ENCODE data around the gene SNURF. TPM values are rescaled to one million over a fixed set of nuclear protein-coding genes. Genes with fewer than 3 reads are reported as not detected.
"Not testable (repeated sequence)": the region's sequence is repeated elsewhere in the genome, so short reads cannot be mapped to it uniquely, and the experiment has no call there.

SNURF gene
- total RNA-seq, 1 experiment from 2014 or later, result 50.8 TPM

- Mint-ChIP-seq H3K36me3 (peaks cover 37% of the 10 kb centered on the region), H3K4me1 (peaks cover 39% of the 10 kb centered on the region), H3K4me3 (no peak overlapping the region), H3K27ac (no peak overlapping the region), H3K27me3 (ENCODE audit: low read depth) (peaks cover 2% of the 10 kb centered on the region; the same call in 1 of the 2 replicates), H3K9me3 (peaks cover 15% of the 10 kb centered on the region)
- DNase-seq (ENCODE audit: low spot score) (no peak), ATAC-seq (no peak)
- TF ChIP-seq ZNF281 (CRISPR knock-in tag; IDR thresholded peaks at IDR 0.05), result no peak
- TF ChIP-seq NFE2L1 (CRISPR knock-in tag; IDR thresholded peaks at IDR 0.05), result no peak
- TF ChIP-seq ERG (CRISPR knock-in tag; IDR thresholded peaks at IDR 0.05), result no peak
- TF ChIP-seq STAT6 (CRISPR knock-in tag; conservative IDR thresholded peaks at IDR 0.05; ENCODE audit: low read depth), result no peak
- TF ChIP-seq SOX15 (CRISPR knock-in tag; IDR thresholded peaks at IDR 0.05), result no peak
- TF ChIP-seq NFYB (CRISPR knock-in tag; conservative IDR thresholded peaks at IDR 0.05; ENCODE audit: low read depth), result no peak
- TF ChIP-seq ZNF396 (CRISPR knock-in tag; IDR thresholded peaks at IDR 0.05; ENCODE audit: borderline replicate concordance), result no peak
- TF ChIP-seq ATF2 (CRISPR knock-in tag; IDR thresholded peaks at IDR 0.05; ENCODE audit: borderline replicate concordance, low read depth), result no peak
- no peak for TF ChIP-seq MAX (CRISPR knock-in tag; IDR thresholded peaks at IDR 0.05)
- TF ChIP-seq MXD4 (CRISPR knock-in tag; IDR thresholded peaks at IDR 0.05; ENCODE audit: borderline replicate concordance), result no peak
- TF ChIP-seq ELF4 (CRISPR knock-in tag; IDR thresholded peaks at IDR 0.05; ENCODE audit: low read depth), result no peak
- no peak for TF ChIP-seq SMAD3 (CRISPR knock-in tag; IDR thresholded peaks at IDR 0.05; ENCODE audit: borderline replicate concordance)
- TF ChIP-seq HMGXB4 (CRISPR knock-in tag; IDR thresholded peaks at IDR 0.05), result no peak
- no peak for TF ChIP-seq ZSCAN18 (CRISPR knock-in tag; IDR thresholded peaks at IDR 0.05)
- TF ChIP-seq ZNF138 (CRISPR knock-in tag; conservative IDR thresholded peaks at IDR 0.05), result no peak
- no peak for TF ChIP-seq MLX (CRISPR knock-in tag; IDR thresholded peaks at IDR 0.05)
- TF ChIP-seq SMAD4 (CRISPR knock-in tag; IDR thresholded peaks at IDR 0.05), result no peak
- no peak for TF ChIP-seq GABPB1 (CRISPR knock-in tag; IDR thresholded peaks at IDR 0.05)
- no peak for TF ChIP-seq ATF3 (CRISPR knock-in tag; conservative IDR thresholded peaks at IDR 0.05)
- ChIA-PET CTCF (no interaction called here), POLR2A (no interaction called here)
These were observed 30.2 kb upstream of the SNURF start for GRCh38 chr15:24924621-24925020.

GRCh38 chr15:24931874-24932732 is 22.7 kb upstream of the SNURF start:
- POLR2A ChIA-PET, result interaction anchor here (0.6 to 0.9 kb wide), 3 partner anchors 24 to 94 kb away, joined by 3 to 5 read pairs (median 3); no protein-coding TSS in a partner anchor

More at GRCh38 chr15:24931874-24932732, 22.7 kb upstream of the SNURF start:
- H3K27ac Mint-ChIP-seq; CTCF ChIA-PET; H3K27me3 Mint-ChIP-seq (ENCODE audit: low read depth); H3K4me1 Mint-ChIP-seq; H3K4me3 Mint-ChIP-seq; ATAC-seq; DNase-seq (ENCODE audit: low spot score): not testable (repeated sequence)
- H3K9me3 Mint-ChIP-seq, result peaks cover 33% of the 10 kb centered on the region
- H3K36me3 Mint-ChIP-seq, result peaks cover 46% of the 10 kb centered on the region

Measured in WTC11 (cell line).